HG02943 (cell line): ENCODE measurements around the gene THAP5.
"Not testable (repeated sequence)": the region's sequence is repeated elsewhere in the genome, so short reads cannot be mapped to it uniquely, and the experiment has no call there.

Source experiments
- ATAC-seq: cut with Tn5 transposase; IDR thresholded peaks from one replicate; pipeline ENCODE4 v1.9.1; 2021; ENCODE audit warnings: mild to moderate bottlenecking, low read depth, moderate library complexity; ENCODE audit not compliant: unreplicated experiment

Gene THAP5

DNA sequence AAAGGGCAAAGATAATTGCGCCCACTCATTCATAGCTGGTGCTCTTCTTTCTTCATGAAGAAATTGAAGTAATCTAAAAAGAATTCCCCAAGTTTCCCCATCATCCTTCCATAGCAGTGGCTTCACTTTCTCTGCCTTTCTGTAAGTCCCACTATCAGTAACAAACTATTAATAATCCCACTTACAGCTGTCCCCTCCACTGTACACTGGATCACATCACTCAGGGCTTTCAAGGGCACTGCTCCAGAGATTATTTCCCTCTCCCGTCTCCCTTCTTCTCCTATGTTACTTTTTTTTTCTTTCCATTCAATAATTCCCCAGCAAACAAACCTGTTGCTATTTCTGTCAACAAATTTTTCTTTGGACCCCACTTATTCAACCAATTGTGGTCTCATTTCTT, 16.3 kb upstream of the THAP5 start:
- no peak for ATAC-seq

DNA sequence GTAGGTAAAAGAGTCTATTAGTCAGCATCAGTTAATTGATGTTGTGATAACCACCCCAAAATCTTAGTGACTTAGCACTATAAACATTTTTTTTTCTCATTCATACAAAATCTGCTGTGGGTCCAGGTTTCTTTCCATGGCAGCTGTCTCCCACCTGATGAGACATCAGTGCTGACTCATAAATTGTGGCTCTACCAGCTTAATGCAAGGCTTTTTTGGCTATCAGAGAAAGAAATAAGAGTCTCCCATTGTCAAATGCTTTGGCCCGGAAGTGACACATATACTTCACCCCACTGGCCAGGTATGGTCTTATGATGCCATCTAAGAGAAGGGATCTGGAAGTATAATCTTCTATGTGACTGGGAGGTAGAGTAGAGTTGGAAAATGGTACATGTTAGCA, 14.7 kb upstream of the THAP5 start:
- no peak for ATAC-seq

- no peak for ATAC-seq
Measured at GRCh38 chr7:108581655-108582491, 12.4 kb upstream of the THAP5 start.

- no peak for ATAC-seq
Measured at GRCh38 chr7:108580298-108580697, 10.8 kb upstream of the THAP5 start.

DNA sequence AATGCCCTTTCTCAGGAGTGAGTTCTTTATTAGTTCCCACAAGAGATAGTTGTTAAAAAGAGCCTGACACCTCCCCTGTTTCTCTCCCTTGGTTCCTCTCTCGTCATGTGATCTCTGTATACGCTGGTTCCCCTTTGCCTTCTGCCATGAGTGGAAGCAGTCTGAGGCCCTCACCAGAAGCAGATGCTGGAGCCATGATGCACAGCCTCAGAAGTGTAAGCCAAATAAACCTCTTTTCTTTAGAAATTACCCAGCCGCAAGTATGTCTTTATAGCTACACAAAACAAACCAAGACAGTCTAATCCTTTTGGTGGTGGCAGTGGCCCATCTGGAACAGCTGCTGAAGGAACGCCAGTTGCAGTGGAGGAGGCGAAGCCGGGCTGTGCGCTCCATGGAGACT, 9.4 kb upstream of the THAP5 start:
- no peak for ATAC-seq

DNA sequence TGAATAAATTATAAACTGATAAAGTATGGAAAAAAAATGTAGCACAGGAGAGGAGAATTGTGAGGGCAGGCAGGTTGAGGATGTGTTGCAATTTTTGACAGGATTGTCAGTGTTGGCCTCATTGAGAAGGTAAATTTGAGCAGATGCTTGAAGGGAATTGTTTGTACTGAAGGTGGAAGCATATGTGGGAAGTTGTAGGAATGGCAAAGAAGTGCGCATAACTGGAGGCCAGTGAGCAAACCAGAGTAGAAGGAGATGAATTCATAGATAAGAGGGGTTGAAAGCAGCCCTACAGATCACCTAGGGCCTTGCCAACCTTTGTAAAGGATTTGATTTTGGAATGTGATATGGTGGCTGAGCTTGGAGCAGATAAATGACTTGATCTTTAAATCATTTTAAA, 6.6 kb upstream of the THAP5 start:
- ATAC-seq, result no peak

DNA sequence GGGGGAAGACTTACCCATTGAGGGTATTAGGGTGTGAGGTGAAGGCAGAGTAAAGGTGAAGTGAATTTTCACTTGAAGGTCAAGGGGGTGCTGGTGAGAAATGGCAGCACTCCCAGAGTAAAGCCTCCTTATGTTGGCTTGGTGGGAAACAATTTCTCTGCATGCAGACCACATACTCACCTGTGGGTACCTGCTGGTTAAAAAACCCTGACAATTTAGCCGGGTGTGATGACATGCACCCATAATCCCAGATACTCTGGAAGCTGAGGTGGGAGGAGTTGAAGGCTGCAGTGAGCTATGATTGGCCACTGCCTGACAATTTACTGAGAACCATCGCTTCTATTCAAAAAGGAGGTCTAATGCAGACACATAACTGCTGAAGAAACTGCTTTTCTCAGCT, 5.7 kb upstream of the THAP5 start:
- ATAC-seq, result no peak

GRCh38 chr7:108572480-108572879, 3.0 kb upstream of the THAP5 start:
- ATAC-seq, result no peak

- ATAC-seq, result peak; percentile 26
Measured at GRCh38 chr7:108570146-108570755, 745 bp upstream of the THAP5 start.

GRCh38 chr7:108568801-108569380, 615 bp downstream of the THAP5 start:
- no peak for ATAC-seq

DNA sequence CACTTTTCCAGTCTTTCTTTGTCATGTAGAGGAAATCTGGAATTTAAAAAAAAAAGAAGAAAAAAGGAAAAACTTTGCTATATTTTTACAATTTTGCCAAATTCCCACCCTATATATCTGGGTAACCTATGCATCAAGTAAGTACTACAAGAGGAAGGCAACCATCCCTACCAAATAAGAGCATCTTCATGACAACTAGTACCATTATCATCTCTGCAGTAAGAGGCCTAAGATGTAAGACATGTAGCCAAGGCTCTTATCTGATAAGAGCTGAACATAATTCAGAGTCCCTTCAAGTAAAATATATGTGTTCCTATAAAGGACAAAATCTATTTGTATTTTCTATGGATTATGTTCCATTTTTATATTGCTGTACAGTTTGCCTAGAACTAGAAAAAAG, 3.5 kb downstream of the THAP5 start:
- ATAC-seq, result no peak

GRCh38 chr7:108561047-108561619, 8.4 kb downstream of the THAP5 start:
- ATAC-seq, result no peak

DNA sequence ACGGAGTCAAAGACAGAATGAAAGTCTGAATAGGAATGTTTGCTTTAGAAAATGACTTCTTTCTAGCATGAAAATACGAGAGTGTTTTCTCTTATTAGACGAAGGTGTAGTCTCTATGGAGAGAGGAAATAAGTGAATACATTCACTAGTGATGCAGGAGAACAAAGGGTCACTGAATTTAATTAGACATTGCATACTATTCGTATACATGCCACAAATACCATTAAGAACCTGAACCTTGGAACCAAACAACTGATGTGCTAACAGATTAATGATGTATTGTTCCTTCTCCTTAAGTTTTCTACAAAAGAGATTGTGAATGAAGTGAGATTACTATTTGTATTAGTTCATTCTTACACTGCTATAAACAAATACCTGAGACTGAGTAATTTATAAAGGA, 10.3 kb downstream of the THAP5 start:
- ATAC-seq, result no peak

GRCh38 chr7:108557617-108558016, 11.9 kb downstream of the THAP5 start:
- ATAC-seq, result no peak

DNA sequence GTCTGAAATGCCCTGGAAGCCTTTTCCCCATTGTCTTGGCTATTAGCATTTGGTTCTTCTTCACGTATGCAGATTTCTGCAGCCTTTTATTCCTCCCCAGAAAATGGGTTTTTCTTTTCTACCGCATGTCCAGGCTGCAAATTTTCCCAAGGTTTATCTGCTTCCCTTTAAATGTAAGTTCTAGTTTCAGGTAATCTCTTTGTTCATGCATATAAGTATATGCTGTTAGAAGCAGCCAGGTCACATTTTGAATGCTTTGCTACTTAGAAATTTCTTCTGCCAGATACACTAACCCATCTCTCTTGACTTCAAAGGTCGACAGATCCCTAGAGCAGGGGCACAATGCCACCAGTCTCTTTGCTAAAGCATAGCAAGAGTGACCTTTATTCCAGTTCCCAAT, 12.3 kb downstream of the THAP5 start:
- no peak for ATAC-seq

- ATAC-seq, result not testable (repeated sequence)
Measured at GRCh38 chr7:108556665-108557064, 12.8 kb downstream of the THAP5 start.

GRCh38 chr7:108548141-108548896, 21.2 kb downstream of the THAP5 start:
- ATAC-seq, result not testable (repeated sequence)

DNA sequence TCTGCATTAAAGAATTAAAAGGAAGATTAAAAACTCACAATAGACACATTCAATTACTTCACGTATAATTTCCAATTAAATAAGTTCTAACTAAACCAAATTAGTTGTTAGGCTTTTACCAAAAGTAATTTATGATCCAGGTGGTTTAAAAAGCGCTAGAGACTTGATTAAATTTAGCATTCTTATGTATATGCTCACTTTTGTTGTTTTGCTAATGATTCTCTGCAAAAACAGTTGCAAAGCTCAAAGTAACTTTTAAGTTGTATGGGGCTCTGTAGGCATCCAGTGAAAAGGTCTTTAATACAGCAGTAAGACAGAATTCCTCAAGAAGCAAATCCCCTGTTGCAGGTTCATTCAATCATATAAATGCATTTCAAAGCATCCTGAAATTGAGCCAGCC, 28.0 kb downstream of the THAP5 start:
- ATAC-seq, result no peak

GRCh38 chr7:108538685-108539084, 30.8 kb downstream of the THAP5 start:
- not testable (repeated sequence) for ATAC-seq

- not testable (repeated sequence) for ATAC-seq
Measured at GRCh38 chr7:108538236-108538635, 31.3 kb downstream of the THAP5 start.

DNA sequence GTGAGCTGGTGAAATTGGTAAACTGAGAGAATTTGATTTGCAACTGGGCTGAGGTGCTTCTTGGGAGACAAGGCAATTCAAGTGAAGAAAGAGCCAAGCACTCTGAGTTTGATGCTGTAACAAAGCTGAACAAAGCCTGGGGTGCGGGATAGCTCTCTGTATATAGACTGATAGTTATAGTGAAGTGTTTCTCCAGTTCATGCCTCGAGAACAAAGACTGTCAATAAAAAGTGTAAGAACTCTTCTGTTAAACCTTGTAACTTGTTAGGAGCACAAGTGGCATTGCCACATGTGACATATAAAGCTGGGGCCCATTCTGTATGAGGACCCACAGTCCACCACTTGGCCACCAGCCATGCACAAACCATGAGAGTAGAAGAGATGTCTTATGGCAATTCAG, 32.3 kb downstream of the THAP5 start:
- ATAC-seq, result no peak
